Spleen (tissue), 7 donors: ENCODE data around the gene CDKN1A.

Experiments used
- POLR2A ChIP-seq, 3 donors: fragments of 450-650 bp; IDR thresholded peaks; one replicate each; pipeline ENCODE4 v1.5.1; 2017; ENCODE audit warnings: antibody characterized with exemption in 3 of 3, mild to moderate bottlenecking in 1 of 3
- TF ChIP-seq, protein P1 (sequence below), 11 experiments: fragments of 200-600 bp in 7 of 11; fragments of 450-650 bp in 4 of 11; sonication (generic) in 4 of 11; IDR thresholded peaks in 8 of 11; conservative IDR thresholded peaks in 3 of 11; 1 replicate in 7 of 11; 2 replicates in 4 of 11; pipeline versions ENCODE4 v1.4.0 to v1.8.0; 2016 to 2021; ENCODE audit warnings: antibody characterized with exemption in 11 of 11, inconsistent platforms in 4 of 11, mild to moderate bottlenecking in 1 of 11
- donor health status: DM: no; HTN: no; CAD: no; lungs with moderate emphysema.
- donor health status: DM: no; HTN: no; CAD: no.
- donor health status: DM: no; HTN: no; CAD: no.

GRCh38 chr6:36666287-36666686 is 12.2 kb upstream of the CDKN1A start:
- TF ChIP-seq, protein P1, sequence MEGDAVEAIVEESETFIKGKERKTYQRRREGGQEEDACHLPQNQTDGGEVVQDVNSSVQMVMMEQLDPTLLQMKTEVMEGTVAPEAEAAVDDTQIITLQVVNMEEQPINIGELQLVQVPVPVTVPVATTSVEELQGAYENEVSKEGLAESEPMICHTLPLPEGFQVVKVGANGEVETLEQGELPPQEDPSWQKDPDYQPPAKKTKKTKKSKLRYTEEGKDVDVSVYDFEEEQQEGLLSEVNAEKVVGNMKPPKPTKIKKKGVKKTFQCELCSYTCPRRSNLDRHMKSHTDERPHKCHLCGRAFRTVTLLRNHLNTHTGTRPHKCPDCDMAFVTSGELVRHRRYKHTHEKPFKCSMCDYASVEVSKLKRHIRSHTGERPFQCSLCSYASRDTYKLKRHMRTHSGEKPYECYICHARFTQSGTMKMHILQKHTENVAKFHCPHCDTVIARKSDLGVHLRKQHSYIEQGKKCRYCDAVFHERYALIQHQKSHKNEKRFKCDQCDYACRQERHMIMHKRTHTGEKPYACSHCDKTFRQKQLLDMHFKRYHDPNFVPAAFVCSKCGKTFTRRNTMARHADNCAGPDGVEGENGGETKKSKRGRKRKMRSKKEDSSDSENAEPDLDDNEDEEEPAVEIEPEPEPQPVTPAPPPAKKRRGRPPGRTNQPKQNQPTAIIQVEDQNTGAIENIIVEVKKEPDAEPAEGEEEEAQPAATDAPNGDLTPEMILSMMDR (IDR thresholded peaks at IDR 0.05 in 8 of 11, conservative IDR thresholded peaks at IDR 0.05 in 3 of 11), result no peak
- TF ChIP-seq POLR2A (IDR thresholded peaks at IDR 0.05), result no peak
